HUES48 (cell line): ENCODE results near the gene GNG2.

Experiments
- H3K27ac ChIP-seq: one replicate; pipeline ENCODE4 v1.7.0; 2013; ENCODE audit warnings: low read depth, low read length, inconsistent platforms
- H3K27me3 ChIP-seq: 2 replicates; pipeline ENCODE4 v1.6.1; 2013; ENCODE audit warnings: mild to moderate bottlenecking, low read length; ENCODE audit not compliant: control insufficient read depth, insufficient read depth
- H3K36me3 ChIP-seq: 2 replicates; pipeline ENCODE4 v1.6.1; 2013; ENCODE audit warnings: low read length; ENCODE audit not compliant: control insufficient read depth, insufficient read depth
- H3K4me1 ChIP-seq: 2 replicates; pipeline ENCODE4 v1.6.1; 2013; ENCODE audit warnings: mild to moderate bottlenecking, low read length; ENCODE audit not compliant: control insufficient read depth, insufficient read depth
- H3K4me3 ChIP-seq: 2 replicates; pipeline ENCODE4 v1.5.1; 2013; ENCODE audit warnings: mild to moderate bottlenecking, low read depth, low read length
- H3K9ac ChIP-seq: 2 replicates; pipeline ENCODE4 v1.6.1; 2013; ENCODE audit warnings: mild to moderate bottlenecking, low read depth, low read length, moderate library complexity
- H3K9me3 ChIP-seq: 2 replicates; pipeline ENCODE4 v1.6.1; 2013; ENCODE audit warnings: low read length; ENCODE audit not compliant: control insufficient read depth, insufficient read depth

The GNG2 gene

GRCh38 chr14:51942971-51943370, 82.6 kb downstream of the GNG2 start:
- Histone ChIP-seq H3K36me3 (no peaks in the 10 kb centered on the region), H3K9me3 (peaks cover 4% of the 10 kb centered on the region; the same call in 1 of the 2 replicates), H3K4me1 (peaks cover 5% of the 10 kb centered on the region; the same call in 1 of the 2 replicates), H3K9ac (no peak overlapping the region), H3K27me3 (no peaks in the 10 kb centered on the region), H3K27ac (no peak overlapping the region), H3K4me3 (no peak overlapping the region)

DNA sequence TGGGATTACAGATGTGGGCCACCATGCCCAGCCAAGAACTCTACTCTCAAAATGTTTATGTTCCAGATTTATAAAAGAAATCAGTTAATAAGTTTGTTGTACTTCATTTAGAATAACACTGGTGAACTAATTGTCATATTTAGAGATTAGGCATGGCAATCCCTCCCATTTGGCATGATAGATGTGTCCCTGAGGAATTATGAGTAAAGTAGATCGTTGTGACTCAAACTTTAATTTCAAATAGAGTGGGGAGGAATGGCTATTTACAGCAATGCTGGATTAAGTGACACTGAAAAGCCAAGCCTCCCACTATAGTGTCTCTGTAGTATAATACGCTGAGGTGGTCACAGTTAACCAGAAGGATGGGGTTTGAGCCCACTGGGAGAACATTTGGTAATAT, 89.6 kb downstream of the GNG2 start:
- H3K4me1 ChIP-seq = no peaks in the 10 kb centered on the region
- H3K9me3 ChIP-seq = peaks cover 7% of the 10 kb centered on the region; the same call in 1 of the 2 replicates
- H3K9ac ChIP-seq = no peak overlapping the region
- H3K27ac ChIP-seq = no peak overlapping the region
- H3K4me3 ChIP-seq = no peak overlapping the region
- no peaks in the 10 kb centered on the region for H3K36me3 ChIP-seq
- H3K27me3 ChIP-seq = no peaks in the 10 kb centered on the region

- Histone ChIP-seq H3K36me3 (no peaks in the 10 kb centered on the region), H3K4me1 (no peaks in the 10 kb centered on the region), H3K9me3 (peaks cover 7% of the 10 kb centered on the region; the same call in 1 of the 2 replicates), H3K27me3 (no peaks in the 10 kb centered on the region), H3K27ac (no peak overlapping the region), H3K9ac (no peak overlapping the region), H3K4me3 (no peak overlapping the region)
These were observed 91.2 kb downstream of the GNG2 start for GRCh38 chr14:51951656-51952055.

- no peak overlapping the region for H3K4me3 ChIP-seq
- H3K27ac ChIP-seq = no peak overlapping the region
- H3K9ac ChIP-seq = no peak overlapping the region
- no peaks in the 10 kb centered on the region for H3K36me3 ChIP-seq
- no peaks in the 10 kb centered on the region for H3K27me3 ChIP-seq
- H3K9me3 ChIP-seq = no peaks in the 10 kb centered on the region
- no peaks in the 10 kb centered on the region for H3K4me1 ChIP-seq
These were observed 93.6 kb downstream of the GNG2 start for GRCh38 chr14:51954031-51954430.

DNA sequence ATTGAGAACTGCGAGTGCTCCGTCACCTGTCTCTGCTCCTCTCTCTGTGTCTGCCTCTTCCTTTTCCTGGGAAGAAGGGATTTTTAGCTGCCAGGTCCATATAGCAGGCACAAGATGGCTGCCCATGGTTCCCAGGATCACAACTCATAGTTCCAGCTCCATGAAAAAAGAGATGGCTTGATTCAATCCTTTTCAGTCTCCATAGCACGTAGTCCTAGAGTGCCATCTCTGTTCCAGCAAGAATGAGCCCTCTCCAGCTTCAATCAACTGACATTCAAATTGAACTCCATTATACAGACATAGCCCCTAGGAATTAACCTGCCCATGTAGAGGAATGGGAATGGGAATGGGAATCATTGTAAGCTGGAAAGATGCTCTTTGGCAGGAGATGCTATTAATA, 94.2 kb downstream of the GNG2 start:
- H3K4me3 ChIP-seq = no peak overlapping the region
- H3K36me3 ChIP-seq = no peaks in the 10 kb centered on the region
- no peaks in the 10 kb centered on the region for H3K9me3 ChIP-seq
- no peaks in the 10 kb centered on the region for H3K27me3 ChIP-seq
- no peak overlapping the region for H3K27ac ChIP-seq
- H3K9ac ChIP-seq = no peak overlapping the region
- no peaks in the 10 kb centered on the region for H3K4me1 ChIP-seq

- Histone ChIP-seq H3K27me3 (no peaks in the 10 kb centered on the region), H3K4me3 (no peak overlapping the region), H3K9ac (no peak overlapping the region), H3K4me1 (peaks cover 2% of the 10 kb centered on the region; the same call in 1 of the 2 replicates), H3K27ac (no peak overlapping the region), H3K36me3 (no peaks in the 10 kb centered on the region), H3K9me3 (peaks cover 4% of the 10 kb centered on the region; the same call in 1 of the 2 replicates)
These were observed 97.5 kb downstream of the GNG2 start for GRCh38 chr14:51957950-51958349.

- Histone ChIP-seq H3K4me1 (peaks cover 2% of the 10 kb centered on the region; the same call in 1 of the 2 replicates), H3K36me3 (no peaks in the 10 kb centered on the region), H3K9ac (no peak overlapping the region), H3K27me3 (no peaks in the 10 kb centered on the region), H3K4me3 (no peak overlapping the region), H3K27ac (no peak overlapping the region), H3K9me3 (peaks cover 4% of the 10 kb centered on the region; the same call in 1 of the 2 replicates)
These were observed 99.5 kb downstream of the GNG2 start for GRCh38 chr14:51959928-51960327.

DNA sequence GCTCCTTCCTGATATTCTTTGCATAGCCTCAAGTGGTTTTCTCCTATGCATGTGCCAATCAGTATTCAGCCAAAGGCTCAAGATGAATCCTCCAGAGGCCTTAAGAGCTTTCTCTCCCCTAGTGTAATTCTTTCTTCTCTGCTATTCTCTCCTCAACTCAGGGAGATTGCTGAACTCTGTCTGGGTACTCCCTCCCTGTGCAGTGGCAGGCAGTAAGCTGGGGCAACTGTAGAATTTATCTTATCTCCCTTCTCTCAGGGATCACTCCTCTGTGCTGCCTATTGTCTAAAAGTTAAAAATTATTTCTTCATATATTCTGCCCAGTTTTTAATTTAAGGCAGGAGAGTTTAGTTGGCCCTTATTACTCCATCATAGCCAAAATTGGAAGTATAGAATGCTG, 100.5 kb downstream of the GNG2 start:
- H3K4me3 ChIP-seq = no peak overlapping the region
- no peaks in the 10 kb centered on the region for H3K36me3 ChIP-seq
- peaks cover 4% of the 10 kb centered on the region; the same call in 1 of the 2 replicates for H3K9me3 ChIP-seq
- H3K9ac ChIP-seq = no peak overlapping the region
- H3K4me1 ChIP-seq = peaks cover 2% of the 10 kb centered on the region; the same call in 1 of the 2 replicates
- H3K27me3 ChIP-seq = no peaks in the 10 kb centered on the region
- H3K27ac ChIP-seq = no peak overlapping the region

DNA sequence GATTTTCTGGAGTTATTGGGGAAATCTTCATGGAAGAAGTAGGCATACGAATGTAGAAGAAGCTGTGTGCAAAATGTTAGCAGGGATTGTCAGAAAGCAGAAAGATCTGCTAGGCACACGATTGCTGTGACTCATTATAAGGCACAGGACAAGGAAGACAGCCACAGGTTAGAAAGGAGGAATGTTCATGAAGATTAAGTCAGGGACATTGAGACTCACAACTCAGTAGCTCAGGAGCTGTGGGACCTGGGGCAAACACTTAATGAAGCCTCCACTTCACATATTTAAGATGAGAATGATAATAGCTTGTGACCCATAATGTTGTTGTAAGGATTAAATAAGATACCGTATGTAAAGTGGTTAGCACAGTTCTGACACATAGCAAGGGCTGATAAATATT, 102.3 kb downstream of the GNG2 start:
- peaks cover 4% of the 10 kb centered on the region; the same call in 1 of the 2 replicates for H3K9me3 ChIP-seq
- H3K4me3 ChIP-seq = no peak overlapping the region
- H3K4me1 ChIP-seq = peaks cover 2% of the 10 kb centered on the region; the same call in 1 of the 2 replicates
- H3K36me3 ChIP-seq = no peaks in the 10 kb centered on the region
- H3K27ac ChIP-seq = no peak overlapping the region
- no peak overlapping the region for H3K9ac ChIP-seq
- H3K27me3 ChIP-seq = no peaks in the 10 kb centered on the region

DNA sequence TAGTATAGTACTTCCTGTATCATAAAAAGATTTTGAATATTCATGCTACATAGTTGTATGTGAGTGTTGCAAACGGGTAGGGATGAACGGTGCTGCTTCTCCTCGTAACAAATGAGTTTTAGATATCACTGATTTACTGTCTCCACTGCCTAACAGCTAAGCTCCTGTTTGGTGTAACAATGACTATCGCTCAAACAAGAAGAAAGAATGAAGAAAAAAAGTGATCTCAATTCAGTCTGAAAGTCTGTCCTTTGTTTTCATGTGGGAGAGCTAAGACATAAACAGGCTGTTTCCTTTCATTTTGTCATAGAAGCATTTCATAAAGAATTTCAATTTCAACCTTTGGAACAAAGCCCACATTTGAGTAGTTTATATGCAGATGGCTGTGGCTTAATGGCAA, 102.9 kb downstream of the GNG2 start:
- Histone ChIP-seq H3K36me3 (no peaks in the 10 kb centered on the region), H3K4me1 (peaks cover 2% of the 10 kb centered on the region; the same call in 1 of the 2 replicates), H3K9ac (no peak overlapping the region), H3K27ac (no peak overlapping the region), H3K27me3 (no peaks in the 10 kb centered on the region), H3K4me3 (no peak overlapping the region), H3K9me3 (peaks cover 4% of the 10 kb centered on the region; the same call in 1 of the 2 replicates)

GRCh38 chr14:51967521-51967920, 107.1 kb downstream of the GNG2 start:
- H3K9ac ChIP-seq = no peak overlapping the region
- H3K27me3 ChIP-seq = no peaks in the 10 kb centered on the region
- H3K36me3 ChIP-seq = no peaks in the 10 kb centered on the region
- H3K4me3 ChIP-seq = no peak overlapping the region
- no peak overlapping the region for H3K27ac ChIP-seq
- no peaks in the 10 kb centered on the region; the same call in 1 of the 2 replicates for H3K4me1 ChIP-seq
- no peaks in the 10 kb centered on the region for H3K9me3 ChIP-seq
